ENCODE data around the gene RNF112. TPM values are rescaled to one million over a fixed set of nuclear protein-coding genes. Genes with fewer than 3 reads are reported as not detected.
A peak's percentile ranks its signal among the peaks of the same experiment; 100 is the strongest.

RNF112 gene
- total and polyA plus RNA-seq, 2 of the 13 experiments (the other 11 are each of a cell fraction or from before 2014, with no cell fraction given) = 0.05 TPM; not detected in 1

- TF ChIP-seq KIAA2018 (CRISPR knock-in tag; IDR thresholded peaks at IDR 0.05; ENCODE audit: borderline replicate concordance) (no peak), NFKB2 (CRISPR knock-in tag; IDR thresholded peaks at IDR 0.05; ENCODE audit: borderline replicate concordance) (peak; percentile 80; the same call in 1 of the 2 replicates), ZNF724P (CRISPR knock-in tag; IDR thresholded peaks at IDR 0.05; ENCODE audit: borderline replicate concordance) (no peak), ZNF543 (CRISPR knock-in tag; IDR thresholded peaks at IDR 0.05) (peak; percentile 79; the same call in 1 of the 2 replicates), SATB2 (CRISPR knock-in tag; IDR thresholded peaks at IDR 0.05) (no peak), ZNF709 (CRISPR knock-in tag; IDR thresholded peaks at IDR 0.05) (peak; percentile 74; the same call in 1 of the 2 replicates), POGZ (CRISPR knock-in tag; IDR thresholded peaks at IDR 0.05) (0 out of 2 replicates have a peak, but pooled peaks have one; percentile 26), BCL6 (CRISPR knock-in tag; IDR thresholded peaks at IDR 0.05) (no peak), ZKSCAN1 (IDR thresholded peaks at IDR 0.05; ENCODE audit: low read length) (no peak), ZSCAN22 (CRISPR knock-in tag; IDR thresholded peaks at IDR 0.05) (no peak), IRF9 (CRISPR knock-in tag; IDR thresholded peaks at IDR 0.05; ENCODE audit: borderline replicate concordance) (peak; percentile 89), ZNF777 (CRISPR knock-in tag; IDR thresholded peaks at IDR 0.05) (peak; percentile 39), NBN (conservative IDR thresholded peaks at IDR 0.05) (no peak), ZNF75D (CRISPR knock-in tag; IDR thresholded peaks at IDR 0.05; ENCODE audit: borderline replicate concordance) (no peak), BRF2 (CRISPR knock-in tag; IDR thresholded peaks at IDR 0.05) (no peak), ZNF552 (CRISPR knock-in tag; IDR thresholded peaks at IDR 0.05; ENCODE audit: borderline replicate concordance) (no peak; the same call in 1 of the 2 replicates), ZFP36L2 (CRISPR knock-in tag; IDR thresholded peaks at IDR 0.05) (no peak)
Observed at GRCh38 chr17:19377602-19378415, 33.2 kb upstream of the RNF112 start (continued).

All from HepG2 (cell line).